ENCODE results near the gene NRXN3. TPM values are rescaled to one million over a fixed set of nuclear protein-coding genes. Genes with fewer than 3 reads are reported as not detected.

NRXN3 gene
- total RNA-seq, 1 donor from 2014 or later, result 1.6 TPM

DNA sequence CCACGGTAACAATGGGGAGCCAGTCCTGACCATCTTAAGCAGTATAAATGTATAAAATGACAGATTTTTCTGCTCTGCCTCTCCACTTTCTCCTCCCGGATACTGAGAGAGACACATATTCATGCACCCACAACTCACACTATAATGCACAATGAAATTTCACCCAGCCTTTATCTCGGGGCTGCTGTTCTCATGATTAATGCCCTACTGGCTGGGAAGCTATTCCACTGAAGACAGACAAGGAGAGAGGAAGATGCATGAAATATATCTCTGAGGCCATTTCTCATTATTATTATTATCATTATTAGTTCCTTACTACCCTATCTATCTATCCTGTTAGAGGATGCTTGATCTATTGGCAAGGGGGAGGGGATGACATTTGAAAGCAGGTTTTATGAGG lies 1539.4 kb downstream of the NRXN3 start:
- no peak for DNase-seq (ENCODE audit: low read depth)
- TF ChIP-seq, protein P1, sequence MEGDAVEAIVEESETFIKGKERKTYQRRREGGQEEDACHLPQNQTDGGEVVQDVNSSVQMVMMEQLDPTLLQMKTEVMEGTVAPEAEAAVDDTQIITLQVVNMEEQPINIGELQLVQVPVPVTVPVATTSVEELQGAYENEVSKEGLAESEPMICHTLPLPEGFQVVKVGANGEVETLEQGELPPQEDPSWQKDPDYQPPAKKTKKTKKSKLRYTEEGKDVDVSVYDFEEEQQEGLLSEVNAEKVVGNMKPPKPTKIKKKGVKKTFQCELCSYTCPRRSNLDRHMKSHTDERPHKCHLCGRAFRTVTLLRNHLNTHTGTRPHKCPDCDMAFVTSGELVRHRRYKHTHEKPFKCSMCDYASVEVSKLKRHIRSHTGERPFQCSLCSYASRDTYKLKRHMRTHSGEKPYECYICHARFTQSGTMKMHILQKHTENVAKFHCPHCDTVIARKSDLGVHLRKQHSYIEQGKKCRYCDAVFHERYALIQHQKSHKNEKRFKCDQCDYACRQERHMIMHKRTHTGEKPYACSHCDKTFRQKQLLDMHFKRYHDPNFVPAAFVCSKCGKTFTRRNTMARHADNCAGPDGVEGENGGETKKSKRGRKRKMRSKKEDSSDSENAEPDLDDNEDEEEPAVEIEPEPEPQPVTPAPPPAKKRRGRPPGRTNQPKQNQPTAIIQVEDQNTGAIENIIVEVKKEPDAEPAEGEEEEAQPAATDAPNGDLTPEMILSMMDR (IDR thresholded peaks at IDR 0.05; ENCODE audit: insufficient read depth, low read length, poor library complexity, severe bottlenecking), result no peak
- Histone ChIP-seq H3K36me3 (ENCODE audit: control insufficient read depth, insufficient read depth, low read length) (no peaks in the 10 kb centered on the region), H3K27me3 (ENCODE audit: control insufficient read depth, insufficient read depth, low read length) (no peaks in the 10 kb centered on the region), H3K4me3 (ENCODE audit: low read depth, low read length) (no peak overlapping the region)

DNA sequence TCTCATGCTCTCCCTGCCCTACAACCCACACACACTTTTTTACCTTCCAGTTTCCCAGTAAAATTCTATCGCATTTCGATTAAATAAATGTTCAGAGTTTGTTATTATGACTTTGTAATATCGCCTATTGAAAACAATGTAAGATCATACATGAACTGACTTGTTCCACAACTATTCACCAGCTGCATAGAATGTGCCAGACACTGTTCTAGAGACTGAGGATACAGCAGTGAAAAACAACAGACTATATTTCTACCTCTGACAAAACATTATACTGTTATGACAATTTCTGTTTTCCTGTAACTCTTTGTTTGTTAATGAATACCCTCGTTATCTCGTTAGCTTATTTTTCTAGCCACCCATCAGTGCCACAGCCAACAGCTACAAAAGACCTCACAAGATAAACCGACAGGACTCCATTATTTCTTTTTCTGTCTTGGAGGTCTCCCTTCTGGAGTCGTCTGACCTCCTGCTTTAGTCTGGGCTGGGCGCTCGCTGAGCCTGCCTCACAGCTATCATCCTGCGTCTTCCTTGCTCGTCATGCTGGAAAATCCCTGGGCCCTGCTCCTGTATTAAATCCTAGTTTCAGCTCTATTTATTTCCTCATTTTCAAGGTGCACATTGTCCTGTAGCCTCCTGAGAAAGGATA lies 1542.3 kb downstream of the NRXN3 start:
- TF ChIP-seq, protein P1 (IDR thresholded peaks at IDR 0.05; ENCODE audit: insufficient read depth, low read length, poor library complexity, severe bottlenecking), result no peak
- H3K27me3 ChIP-seq (ENCODE audit: control insufficient read depth, insufficient read depth, low read length), result no peaks in the 10 kb centered on the region
- H3K4me3 ChIP-seq (ENCODE audit: low read depth, low read length), result no peak overlapping the region
- H3K36me3 ChIP-seq (ENCODE audit: control insufficient read depth, insufficient read depth, low read length), result no peaks in the 10 kb centered on the region
- DNase-seq (ENCODE audit: low read depth), result no peak

DNA sequence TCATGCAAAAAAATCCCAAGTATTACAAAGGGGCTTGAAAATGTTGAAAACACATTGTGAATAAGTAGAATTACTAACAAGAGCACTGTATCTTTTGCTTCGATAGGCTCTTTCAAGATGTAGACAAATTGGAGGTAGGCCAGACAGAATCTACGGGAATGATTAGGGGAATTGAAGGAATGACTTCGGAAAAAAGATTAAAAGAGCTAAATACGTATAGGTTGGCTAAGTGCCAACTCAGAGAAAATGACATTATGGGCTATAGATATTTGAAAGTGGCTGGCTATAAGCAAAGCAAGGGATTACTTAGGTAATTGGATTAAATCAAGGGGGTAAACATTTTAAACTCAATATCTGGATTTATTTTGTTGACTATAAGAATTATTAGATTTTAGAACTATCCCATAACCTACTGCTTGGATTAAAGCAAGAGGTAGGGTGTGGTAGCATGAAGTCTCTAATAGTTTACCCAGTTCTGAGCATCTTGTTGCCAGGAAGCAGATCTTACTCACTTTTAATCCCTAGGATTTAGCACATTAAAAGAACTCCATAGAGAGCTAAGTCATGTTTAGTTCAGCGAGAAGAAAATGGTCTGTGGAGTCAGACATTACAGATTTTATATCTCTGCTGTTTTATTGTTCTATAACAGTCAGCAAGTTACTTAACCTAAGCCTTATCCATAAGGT lies 1551.4 kb downstream of the NRXN3 start:
- H3K4me3 ChIP-seq (ENCODE audit: low read depth, low read length), result no peak overlapping the region
- H3K27me3 ChIP-seq (ENCODE audit: control insufficient read depth, insufficient read depth, low read length), result no peaks in the 10 kb centered on the region
- no peaks in the 10 kb centered on the region for H3K36me3 ChIP-seq (ENCODE audit: control insufficient read depth, insufficient read depth, low read length)
- TF ChIP-seq, protein P1 (IDR thresholded peaks at IDR 0.05; ENCODE audit: insufficient read depth, low read length, poor library complexity, severe bottlenecking), result no peak
- no peak for DNase-seq (ENCODE audit: low read depth)

DNA sequence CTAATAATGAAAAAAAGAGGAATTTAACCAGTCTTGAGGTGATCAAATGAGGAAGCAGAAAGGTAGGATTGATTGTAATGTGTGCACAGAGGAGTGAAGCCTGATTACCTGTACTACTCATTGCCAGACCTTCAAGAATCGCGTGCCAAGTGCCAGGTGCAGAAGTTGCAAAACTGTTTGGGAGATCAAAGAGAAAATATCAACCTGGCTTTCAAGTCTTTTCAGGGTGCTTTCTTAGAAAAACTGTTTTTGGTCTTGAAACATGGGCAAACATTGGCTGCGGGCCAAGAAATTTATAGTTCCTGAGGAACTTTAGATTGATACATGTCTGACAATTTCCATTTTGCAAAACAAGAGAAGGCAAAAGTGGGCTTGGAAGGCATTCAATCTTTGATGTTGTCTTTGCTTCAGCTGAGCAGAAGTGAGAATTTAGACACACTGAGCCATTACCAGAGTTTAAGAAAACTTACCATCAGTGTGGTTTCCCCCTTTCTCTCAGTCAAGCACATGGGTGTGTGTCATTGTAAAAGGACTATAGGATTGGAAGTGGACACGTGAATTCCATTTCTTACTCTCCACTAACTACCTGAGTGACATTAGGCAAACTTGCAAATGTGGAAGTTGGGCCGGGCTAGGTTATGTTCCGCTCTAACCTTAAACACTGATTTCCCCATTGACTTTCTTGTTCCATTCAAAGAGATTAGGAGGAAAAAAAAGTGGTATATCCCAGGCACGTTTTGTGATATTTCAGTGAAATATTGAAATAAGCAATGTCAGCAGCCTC lies 1555.0 kb downstream of the NRXN3 start:
- Histone ChIP-seq H3K27me3 (ENCODE audit: control insufficient read depth, insufficient read depth, low read length) (no peaks in the 10 kb centered on the region), H3K4me3 (ENCODE audit: low read depth, low read length) (no peak overlapping the region), H3K36me3 (ENCODE audit: control insufficient read depth, insufficient read depth, low read length) (no peaks in the 10 kb centered on the region)
- no peak for DNase-seq (ENCODE audit: low read depth)
- TF ChIP-seq, protein P1 (IDR thresholded peaks at IDR 0.05; ENCODE audit: insufficient read depth, low read length, poor library complexity, severe bottlenecking), result no peak

DNA sequence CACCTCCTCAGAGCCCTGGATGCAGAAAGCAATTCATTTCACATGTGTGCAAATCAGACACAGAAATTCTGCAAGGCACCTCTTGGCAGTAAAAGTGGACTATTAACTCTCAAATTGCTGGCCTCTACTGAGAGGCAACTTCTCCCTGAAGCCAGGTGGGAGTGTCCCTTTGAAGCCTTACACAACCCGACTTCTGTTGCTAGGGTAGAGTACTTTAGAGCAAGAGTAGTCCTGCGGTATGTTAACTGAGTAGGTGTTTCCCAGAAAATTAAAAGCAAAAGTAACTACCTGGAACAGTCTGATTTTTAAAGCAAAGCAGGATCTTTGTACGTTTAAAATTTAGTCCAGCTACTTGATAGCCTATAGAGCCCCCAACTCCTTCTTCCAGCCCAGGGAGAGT lies 1557.7 kb downstream of the NRXN3 start:
- Histone ChIP-seq H3K36me3 (ENCODE audit: control insufficient read depth, insufficient read depth, low read length) (no peaks in the 10 kb centered on the region), H3K4me3 (ENCODE audit: low read depth, low read length) (no peak overlapping the region), H3K27me3 (ENCODE audit: control insufficient read depth, insufficient read depth, low read length) (no peaks in the 10 kb centered on the region)
- TF ChIP-seq, protein P1 (IDR thresholded peaks at IDR 0.05; ENCODE audit: insufficient read depth, low read length, poor library complexity, severe bottlenecking), result no peak
- DNase-seq (ENCODE audit: low read depth), result no peak
